Measurements from ENCODE around the gene LBH.

- TF ChIP-seq CTCF (IDR thresholded peaks at IDR 0.05 in 8 of 11, conservative IDR thresholded peaks at IDR 0.05 in 3 of 11), result no peak
- TF ChIP-seq POLR2A (IDR thresholded peaks at IDR 0.05), result no peak
- TF ChIP-seq POLR2AphosphoS5 (IDR thresholded peaks at IDR 0.05), result no peak
Measured at GRCh38 chr2:30275256-30275655, 43.9 kb downstream of the LBH start.
